ENCODE measurements around the gene NDUFV1. TPM values are rescaled to one million over a fixed set of nuclear protein-coding genes. Genes with fewer than 3 reads are reported as not detected.

The NDUFV1 gene
- total and polyA plus RNA-seq, 8 donors = 82.5 to 281 (median 115) TPM

GRCh38 chr11:67644472-67645418 is 38.0 kb downstream of the NDUFV1 start:
- WGBS, 2 donors = 72 to 84% methylated on average over 22 of the region's 22 CpGs
- Histone ChIP-seq H3K27me3 (no peaks in the 10 kb centered on the region), H3K9me3 (no peaks in the 10 kb centered on the region), H3K4me1 (peaks cover 4 to 27% (median 25%) of the 10 kb centered on the region in 3 donors), H3K36me3 (no peaks in the 10 kb centered on the region), H3K27ac (peak overlapping the region; percentile 8 to 78 (median 61)), H3K4me3 (no peak overlapping the region)
- ATAC-seq = peak in 3 of 4 donors; percentile 4 to 53 (median 13)
- intact Hi-C loops (cut with DNase I) = no loop called here
- TF ChIP-seq CTCF (IDR thresholded peaks at IDR 0.05) = no peak
- peak in 4 of 6 donors; percentile 44 to 74 (median 63) for DNase-seq
- no peak for FAIRE-seq

- WGBS, 2 donors = 36 to 41% methylated on average over 21 to 24 of the region's 24 CpGs
- DNase-seq (peak; percentile 74 to 93 (median 84)), ATAC-seq (peak; percentile 64 to 84 (median 76)), FAIRE-seq (no peak)
- Histone ChIP-seq H3K27me3 (no peaks in the 10 kb centered on the region), H3K4me1 (peaks cover 4 to 27% (median 25%) of the 10 kb centered on the region in 3 donors), H3K36me3 (no peaks in the 10 kb centered on the region), H3K4me3 (no peak overlapping the region), H3K9me3 (no peaks in the 10 kb centered on the region), H3K27ac (peak overlapping the region; percentile 60 to 78 (median 61))
- intact Hi-C loops (cut with DNase I) = no loop called here
- peak in 2 of 4 donors; percentile 21 to 27 for TF ChIP-seq CTCF (IDR thresholded peaks at IDR 0.05)
These were observed 39.1 kb downstream of the NDUFV1 start for GRCh38 chr11:67645521-67646461.

GRCh38 chr11:67646535-67647336 is 40.0 kb downstream of the NDUFV1 start:
- DNase-seq = peak in 4 of 6 donors; percentile 66 to 80 (median 74)

More at GRCh38 chr11:67646535-67647336, 40.0 kb downstream of the NDUFV1 start:
- Histone ChIP-seq H3K27me3 (no peaks in the 10 kb centered on the region), H3K4me1 (peaks cover 4 to 27% (median 25%) of the 10 kb centered on the region in 3 donors), H3K27ac (peak overlapping the region; percentile 60 to 78 (median 61)), H3K9me3 (no peaks in the 10 kb centered on the region), H3K4me3 (no peak overlapping the region), H3K36me3 (no peaks in the 10 kb centered on the region)
- FAIRE-seq (no peak), ATAC-seq (peak; percentile 30 to 53 (median 38))
- 36 to 62% methylated on average over 24 of the region's 24 CpGs for whole genome bisulfite sequencing, 2 donors
- intact Hi-C loops (cut with DNase I) = no loop called here
- no peak for TF ChIP-seq CTCF (IDR thresholded peaks at IDR 0.05)

All from pancreas (tissue), 10 donors.